ENCODE results near the gene ARID3A.

- no peak for TF ChIP-seq CTCF (conservative IDR thresholded peaks at IDR 0.05; ENCODE audit: low read length)
- TF ChIP-seq EZH2phosphoT487 (IDR thresholded peaks at IDR 0.05; ENCODE audit: borderline replicate concordance, low read depth, low read length), result no peak
Measured at GRCh38 chr19:925526-926322, at the start of gene ARID3A.
